ENCODE results near the gene KIAA1671. TPM values are rescaled to one million over a fixed set of nuclear protein-coding genes. Genes with fewer than 3 reads are reported as not detected.
"Not testable (repeated sequence)": the region's sequence is repeated elsewhere in the genome, so short reads cannot be mapped to it uniquely, and the experiment has no call there.

KIAA1671 gene
- total and polyA plus RNA-seq, 4 experiments from 2014 or later = 0.04 to 10.2 (median 5.2) TPM

- Mint-ChIP-seq H3K27me3 (no peaks in the 10 kb centered on the region), H3K4me3 (no peak overlapping the region), H3K27ac (no peak overlapping the region), H3K36me3 (peaks cover 11% of the 10 kb centered on the region in 2 donors), H3K9me3 (peaks cover 0 to 8% (median 4%) of the 10 kb centered on the region in 8 donors), H3K4me1 (no peaks in the 10 kb centered on the region)
- no peaks in the 10 kb centered on the region for H3K9me3 ChIP-seq (ENCODE audit: control insufficient read depth in 1 of 2, low read length in 2 of 2)
- no peak for DNase-seq
- no peaks in the 10 kb centered on the region for H3K36me3 ChIP-seq (ENCODE audit: insufficient read depth, low read length)
- intact Hi-C loops (cut with micrococcal nuclease) = no loop called here
- H3K27me3 ChIP-seq (ENCODE audit: insufficient read depth, low read length) = no peaks in the 10 kb centered on the region
- POLR2A ChIA-PET (ENCODE audit: partially characterized antibody) = no interaction called here
- no peak overlapping the region for H3K4me3 ChIP-seq (ENCODE audit: low read length in 2 of 2)
- no peak overlapping the region for H3K27ac ChIP-seq (ENCODE audit: low read depth, low read length)
- no peaks in the 10 kb centered on the region for H3K4me1 ChIP-seq (ENCODE audit: insufficient read depth, low read length)
- CTCF ChIA-PET (ENCODE audit: partially characterized antibody) = interaction anchor here (0.9 kb wide), 1 partner anchor 25 kb away, joined by 3 read pairs; no protein-coding TSS in a partner anchor
Measured at GRCh38 chr22:25176799-25177198, 224.3 kb downstream of the KIAA1671 start.

- no peak overlapping the region for H3K27ac ChIP-seq (ENCODE audit: low read depth, low read length)
- Mint-ChIP-seq H3K27ac (no peak overlapping the region), H3K4me1 (no peaks in the 10 kb centered on the region), H3K4me3 (no peak overlapping the region), H3K36me3 (peaks cover 11% of the 10 kb centered on the region in 2 donors), H3K27me3 (no peaks in the 10 kb centered on the region), H3K9me3 (peaks cover 0 to 8% (median 4%) of the 10 kb centered on the region in 8 donors)
- DNase-seq = no peak
- no peaks in the 10 kb centered on the region for H3K4me1 ChIP-seq (ENCODE audit: insufficient read depth, low read length)
- ChIA-PET CTCF (ENCODE audit: partially characterized antibody) (no interaction called here), POLR2A (ENCODE audit: partially characterized antibody) (no interaction called here)
- no peaks in the 10 kb centered on the region for H3K9me3 ChIP-seq (ENCODE audit: control insufficient read depth in 1 of 2, low read length in 2 of 2)
- no peaks in the 10 kb centered on the region for H3K27me3 ChIP-seq (ENCODE audit: insufficient read depth, low read length)
- H3K4me3 ChIP-seq (ENCODE audit: low read length in 2 of 2) = no peak overlapping the region
- H3K36me3 ChIP-seq (ENCODE audit: insufficient read depth, low read length) = no peaks in the 10 kb centered on the region
- intact Hi-C loops (cut with micrococcal nuclease) = no loop called here
Measured at GRCh38 chr22:25177226-25177625, 224.7 kb downstream of the KIAA1671 start.

- H3K9me3 Mint-ChIP-seq = peaks cover 0 to 8% (median 4%) of the 10 kb centered on the region in 8 donors
- no peak overlapping the region for H3K4me3 Mint-ChIP-seq
- CTCF ChIA-PET (ENCODE audit: partially characterized antibody) = no interaction called here
- DNase-seq = no peak
- intact Hi-C loops (cut with micrococcal nuclease) = no loop called here
- no peaks in the 10 kb centered on the region for H3K4me1 Mint-ChIP-seq
- no peaks in the 10 kb centered on the region for H3K27me3 Mint-ChIP-seq
- H3K27ac Mint-ChIP-seq = no peak overlapping the region
- no peak overlapping the region for H3K4me3 ChIP-seq (ENCODE audit: low read length in 2 of 2)
- H3K27ac ChIP-seq (ENCODE audit: low read depth, low read length) = no peak overlapping the region
- H3K4me1 ChIP-seq (ENCODE audit: insufficient read depth, low read length) = no peaks in the 10 kb centered on the region
- POLR2A ChIA-PET (ENCODE audit: partially characterized antibody) = no interaction called here
- no peaks in the 10 kb centered on the region for H3K27me3 ChIP-seq (ENCODE audit: insufficient read depth, low read length)
- H3K36me3 Mint-ChIP-seq = peaks cover 12% of the 10 kb centered on the region in 2 donors
- H3K36me3 ChIP-seq (ENCODE audit: insufficient read depth, low read length) = no peaks in the 10 kb centered on the region
- no peaks in the 10 kb centered on the region for H3K9me3 ChIP-seq (ENCODE audit: control insufficient read depth in 1 of 2, low read length in 2 of 2)
Measured at GRCh38 chr22:25177895-25178294, 225.4 kb downstream of the KIAA1671 start.

- POLR2A ChIA-PET (ENCODE audit: partially characterized antibody); H3K4me1 Mint-ChIP-seq; intact Hi-C loops (cut with micrococcal nuclease); H3K27me3 ChIP-seq (ENCODE audit: insufficient read depth, low read length); H3K4me3 ChIP-seq (ENCODE audit: low read length in 2 of 2); H3K9me3 ChIP-seq (ENCODE audit: control insufficient read depth in 1 of 2, low read length in 2 of 2); H3K27me3 Mint-ChIP-seq; H3K9me3 Mint-ChIP-seq; CTCF ChIA-PET (ENCODE audit: partially characterized antibody); H3K36me3 ChIP-seq (ENCODE audit: insufficient read depth, low read length); H3K4me1 ChIP-seq (ENCODE audit: insufficient read depth, low read length); H3K27ac ChIP-seq (ENCODE audit: low read depth, low read length): not testable (repeated sequence)
- peak in 1 of 5 donors; percentile 3 for DNase-seq
- H3K27ac Mint-ChIP-seq = peak overlapping the region in 1 of 7 donors; percentile 49
- peaks cover 12 to 15% of the 10 kb centered on the region in 2 donors for H3K36me3 Mint-ChIP-seq
- H3K4me3 Mint-ChIP-seq = peak overlapping the region; percentile 38 to 78 (median 55)
Measured at GRCh38 chr22:25178348-25178747, 225.8 kb downstream of the KIAA1671 start.

- POLR2A ChIA-PET (ENCODE audit: partially characterized antibody); intact Hi-C loops (cut with micrococcal nuclease); H3K9me3 ChIP-seq (ENCODE audit: control insufficient read depth in 1 of 2, low read length in 2 of 2); H3K27ac ChIP-seq (ENCODE audit: low read depth, low read length); CTCF ChIA-PET (ENCODE audit: partially characterized antibody); H3K4me3 Mint-ChIP-seq; H3K4me1 Mint-ChIP-seq; H3K4me3 ChIP-seq (ENCODE audit: low read length in 2 of 2); H3K27me3 ChIP-seq (ENCODE audit: insufficient read depth, low read length); H3K9me3 Mint-ChIP-seq; H3K4me1 ChIP-seq (ENCODE audit: insufficient read depth, low read length); H3K27me3 Mint-ChIP-seq; H3K27ac Mint-ChIP-seq; H3K36me3 ChIP-seq (ENCODE audit: insufficient read depth, low read length): not testable (repeated sequence)
- peak in 1 of 5 donors; percentile 6 for DNase-seq
- peaks cover 12 to 15% of the 10 kb centered on the region in 2 donors for H3K36me3 Mint-ChIP-seq
Measured at GRCh38 chr22:25178869-25179631, 226.5 kb downstream of the KIAA1671 start.

GRCh38 chr22:25182131-25183110, 229.9 kb downstream of the KIAA1671 start:
- no peak overlapping the region for H3K4me3 ChIP-seq (ENCODE audit: low read length in 2 of 2)
- no peak for DNase-seq
- CTCF ChIA-PET (ENCODE audit: partially characterized antibody) = no interaction called here
- no peaks in the 10 kb centered on the region for H3K9me3 ChIP-seq (ENCODE audit: control insufficient read depth in 1 of 2, low read length in 2 of 2)
- Mint-ChIP-seq H3K4me1 (no peaks in the 10 kb centered on the region), H3K27ac (peak overlapping the region in 1 of 7 donors; percentile 6), H3K4me3 (no peak overlapping the region), H3K27me3 (no peaks in the 10 kb centered on the region), H3K9me3 (peaks cover 0 to 8% (median 4%) of the 10 kb centered on the region in 8 donors), H3K36me3 (peaks cover 8 to 12% of the 10 kb centered on the region in 2 donors)
- H3K36me3 ChIP-seq (ENCODE audit: insufficient read depth, low read length) = no peaks in the 10 kb centered on the region
- POLR2A ChIA-PET (ENCODE audit: partially characterized antibody) = no interaction called here
- no peak overlapping the region for H3K27ac ChIP-seq (ENCODE audit: low read depth, low read length)
- no peaks in the 10 kb centered on the region for H3K4me1 ChIP-seq (ENCODE audit: insufficient read depth, low read length)
- no peaks in the 10 kb centered on the region for H3K27me3 ChIP-seq (ENCODE audit: insufficient read depth, low read length)
- intact Hi-C loops (cut with micrococcal nuclease) = no loop called here

GRCh38 chr22:25183949-25184619, 231.6 kb downstream of the KIAA1671 start:
- Histone ChIP-seq H3K27me3 (ENCODE audit: insufficient read depth, low read length) (no peaks in the 10 kb centered on the region), H3K27ac (ENCODE audit: low read depth, low read length) (no peak overlapping the region), H3K4me1 (ENCODE audit: insufficient read depth, low read length) (no peaks in the 10 kb centered on the region), H3K36me3 (ENCODE audit: insufficient read depth, low read length) (no peaks in the 10 kb centered on the region), H3K9me3 (ENCODE audit: control insufficient read depth in 1 of 2, low read length in 2 of 2) (no peaks in the 10 kb centered on the region), H3K4me3 (ENCODE audit: low read length in 2 of 2) (no peak overlapping the region)
- Mint-ChIP-seq H3K9me3 (peaks cover 0 to 8% (median 4%) of the 10 kb centered on the region in 8 donors), H3K36me3 (peaks cover 8 to 12% of the 10 kb centered on the region in 2 donors), H3K4me1 (no peaks in the 10 kb centered on the region), H3K4me3 (no peak overlapping the region), H3K27me3 (no peaks in the 10 kb centered on the region), H3K27ac (no peak overlapping the region)
- CTCF ChIA-PET (ENCODE audit: partially characterized antibody) = no interaction called here
- POLR2A ChIA-PET (ENCODE audit: partially characterized antibody) = no interaction called here
- intact Hi-C loops (cut with micrococcal nuclease) = no loop called here
- no peak for DNase-seq

All from CD4-positive, alpha-beta memory T cell (primary cell).